MM.1S (cell line): ENCODE data around the gene ANGPTL8.

ENCODE experiments used
- DNase-seq: peaks from one replicate; pipeline ENCODE4 v3.0.0-alpha.2; 2015
- H2AFZ ChIP-seq: fragments of 300-600 bp; sonication (generic); 2 replicates; pipeline ENCODE4 v1.6.0; 2016; ENCODE audit warnings: antibody characterized with exemption, low read length
- H3F3A ChIP-seq: fragments of 300-600 bp; sonication (generic); 2 replicates; pipeline ENCODE4 v1.6.1; 2016; ENCODE audit warnings: mild to moderate bottlenecking, antibody characterized with exemption, low read length, moderate library complexity, mixed read lengths; ENCODE audit not compliant: insufficient read depth
- H3K27ac ChIP-seq: fragments of 300-600 bp; sonication (generic); 2 replicates; pipeline ENCODE4 v1.5.1; 2016; ENCODE audit warnings: mild to moderate bottlenecking, low read length
- H3K27me3 ChIP-seq: fragments of 300-600 bp; sonication (generic); replicated peaks from 2 replicates; pipeline ENCODE4 v1.6.0; 2016; ENCODE audit warnings: low read length; ENCODE audit not compliant: insufficient read depth
- H3K36me3 ChIP-seq: fragments of 300-600 bp; sonication (generic); replicated peaks from 2 replicates; pipeline ENCODE4 v1.6.1; 2016; ENCODE audit warnings: mild to moderate bottlenecking, low read length, mixed read lengths; ENCODE audit not compliant: insufficient read depth
- H3K4me1 ChIP-seq: fragments of 300-600 bp; sonication (generic); 2 replicates; pipeline ENCODE4 v1.6.1; 2016; ENCODE audit warnings: low read length, mixed read lengths
- H3K4me2 ChIP-seq: fragments of 300-600 bp; sonication (generic); 2 replicates; pipeline ENCODE4 v1.6.0; 2016; ENCODE audit warnings: low read depth, low read length
- H3K4me3 ChIP-seq: fragments of 300-600 bp; sonication (generic); 2 replicates; pipeline ENCODE4 v1.5.1; 2016; ENCODE audit warnings: low read length, mixed read lengths
- H3K79me2 ChIP-seq: fragments of 300-600 bp; sonication (generic); 2 replicates; pipeline ENCODE4 v1.6.1; 2016; ENCODE audit warnings: mixed run types, low read length, mixed read lengths
- H3K9ac ChIP-seq: fragments of 300-600 bp; sonication (generic); 2 replicates; pipeline ENCODE4 v1.6.1; 2016; ENCODE audit warnings: low read length, mixed read lengths
- H3K9me2 ChIP-seq: fragments of 300-600 bp; sonication (generic); replicated peaks from 2 replicates; pipeline ENCODE4 v1.6.1; 2016; ENCODE audit warnings: mild to moderate bottlenecking, low read length, mixed read lengths; ENCODE audit not compliant: insufficient read depth
- H3K9me3 ChIP-seq: fragments of 300-600 bp; sonication (generic); replicated peaks from 2 replicates; pipeline ENCODE4 v1.6.1; 2016; ENCODE audit warnings: mild to moderate bottlenecking, low read length, mixed read lengths; ENCODE audit not compliant: insufficient read depth
- H4K20me1 ChIP-seq: fragments of 300-600 bp; sonication (generic); 2 replicates; pipeline ENCODE4 v1.6.1; 2016; ENCODE audit warnings: mild to moderate bottlenecking, low read length, moderate library complexity, mixed read lengths; ENCODE audit not compliant: insufficient read depth
- EZH2 ChIP-seq: fragments of 300-600 bp; sonication (generic); optimal IDR thresholded peaks from 2 replicates; pipeline ENCODE3; 2017; ENCODE audit warnings: low read depth, mild to moderate bottlenecking, antibody characterized with exemption, low read length, mixed read lengths
- EZH2phosphoT487 ChIP-seq: fragments of 300-600 bp; sonication (generic); IDR thresholded peaks from 2 replicates; pipeline ENCODE4 v1.6.1; 2018; ENCODE audit warnings: antibody characterized with exemption, low read length
- TF ChIP-seq, protein P1 (sequence below): fragments of 300-600 bp; sonication (generic); IDR thresholded peaks from 2 replicates; pipeline ENCODE4 v1.5.1; 2016; ENCODE audit warnings: antibody characterized with exemption, low read length, mixed read lengths

The ANGPTL8 gene

DNA sequence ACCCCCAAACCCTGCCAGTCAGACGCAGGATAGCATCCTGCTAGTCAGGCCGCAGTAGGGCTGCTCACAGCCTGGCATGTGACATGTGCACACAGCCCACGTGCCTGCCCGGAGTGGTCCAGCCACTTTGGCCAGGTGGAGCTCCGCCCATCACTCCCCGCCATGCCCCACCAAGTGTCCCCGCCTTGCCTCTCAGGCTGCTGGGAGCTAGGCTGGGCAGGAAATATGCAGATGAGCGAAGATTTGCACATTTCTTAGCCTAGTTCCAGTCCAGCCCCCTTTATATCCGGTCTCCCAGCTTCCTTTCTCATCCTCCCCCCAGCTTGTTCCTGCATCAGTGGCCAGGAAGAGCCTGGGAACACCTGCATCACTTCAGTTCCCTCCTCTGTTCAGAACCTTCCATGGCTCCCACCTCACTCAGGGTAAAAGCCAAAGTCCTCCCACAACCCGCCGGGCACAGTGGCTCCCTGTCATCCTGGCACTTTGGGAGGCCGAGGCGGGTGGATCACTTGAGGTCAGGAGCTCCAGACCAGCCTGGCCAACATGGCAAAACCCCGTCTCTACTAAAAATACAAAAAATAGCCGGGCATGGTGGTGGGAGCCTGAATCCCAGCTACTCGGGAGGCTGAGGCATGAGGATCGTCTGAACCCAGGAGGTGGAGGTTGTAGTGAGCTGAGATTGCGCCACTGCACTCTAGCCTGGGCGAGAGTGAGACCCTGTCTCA is 25.2 kb downstream of the ANGPTL8 start:
- no peaks in the 10 kb centered on the region for H3K36me3 ChIP-seq
- H3K9me3 ChIP-seq: no peaks in the 10 kb centered on the region
- H3K27me3 ChIP-seq: peaks cover 84% of the 10 kb centered on the region
- H3F3A ChIP-seq: no peaks in the 10 kb centered on the region
- no peak overlapping the region for H2AFZ ChIP-seq
- H3K27ac ChIP-seq: no peak overlapping the region
- no peaks in the 10 kb centered on the region for H3K79me2 ChIP-seq
- H3K9ac ChIP-seq: no peak overlapping the region
- DNase-seq: no peak
- no peaks in the 10 kb centered on the region for H3K4me1 ChIP-seq
- H4K20me1 ChIP-seq: no peaks in the 10 kb centered on the region
- TF ChIP-seq, protein P1, sequence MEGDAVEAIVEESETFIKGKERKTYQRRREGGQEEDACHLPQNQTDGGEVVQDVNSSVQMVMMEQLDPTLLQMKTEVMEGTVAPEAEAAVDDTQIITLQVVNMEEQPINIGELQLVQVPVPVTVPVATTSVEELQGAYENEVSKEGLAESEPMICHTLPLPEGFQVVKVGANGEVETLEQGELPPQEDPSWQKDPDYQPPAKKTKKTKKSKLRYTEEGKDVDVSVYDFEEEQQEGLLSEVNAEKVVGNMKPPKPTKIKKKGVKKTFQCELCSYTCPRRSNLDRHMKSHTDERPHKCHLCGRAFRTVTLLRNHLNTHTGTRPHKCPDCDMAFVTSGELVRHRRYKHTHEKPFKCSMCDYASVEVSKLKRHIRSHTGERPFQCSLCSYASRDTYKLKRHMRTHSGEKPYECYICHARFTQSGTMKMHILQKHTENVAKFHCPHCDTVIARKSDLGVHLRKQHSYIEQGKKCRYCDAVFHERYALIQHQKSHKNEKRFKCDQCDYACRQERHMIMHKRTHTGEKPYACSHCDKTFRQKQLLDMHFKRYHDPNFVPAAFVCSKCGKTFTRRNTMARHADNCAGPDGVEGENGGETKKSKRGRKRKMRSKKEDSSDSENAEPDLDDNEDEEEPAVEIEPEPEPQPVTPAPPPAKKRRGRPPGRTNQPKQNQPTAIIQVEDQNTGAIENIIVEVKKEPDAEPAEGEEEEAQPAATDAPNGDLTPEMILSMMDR: no peak
- TF ChIP-seq EZH2phosphoT487: no peak
- no peak for TF ChIP-seq EZH2
- H3K4me2 ChIP-seq: no peak overlapping the region
- no peaks in the 10 kb centered on the region for H3K9me2 ChIP-seq
- no peak overlapping the region for H3K4me3 ChIP-seq

DNA sequence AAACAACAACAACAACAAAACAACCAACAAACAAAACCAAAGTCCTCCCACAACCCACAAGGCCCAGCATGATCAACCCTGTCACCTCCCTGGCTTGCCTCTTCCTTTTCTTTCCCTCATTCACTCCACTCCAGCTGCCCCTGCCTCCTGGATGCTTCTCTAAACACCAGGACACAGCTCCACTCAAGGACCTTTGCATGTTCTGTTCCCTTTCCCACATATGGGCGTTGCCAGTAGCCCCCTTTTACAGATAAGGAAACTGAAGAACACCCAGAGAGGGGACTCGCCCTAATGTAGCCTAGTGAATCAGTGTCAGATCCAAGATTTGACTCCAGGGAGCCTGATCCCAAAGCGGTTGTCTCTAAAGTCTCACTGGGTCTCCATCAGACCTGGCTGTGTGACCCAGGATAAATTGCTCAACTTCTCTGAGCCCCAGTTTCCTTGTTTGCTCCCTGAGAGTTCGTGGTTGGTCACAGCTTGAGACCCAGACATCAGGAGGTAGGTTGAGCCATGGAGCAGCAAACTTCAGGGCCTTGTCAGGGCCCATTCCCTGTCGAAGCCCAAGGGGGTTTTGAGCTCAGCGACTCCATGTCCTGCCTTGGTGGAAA is 25.9 kb downstream of the ANGPTL8 start:
- Histone ChIP-seq H3K9me2 (no peaks in the 10 kb centered on the region), H3K36me3 (no peaks in the 10 kb centered on the region), H3K4me1 (no peaks in the 10 kb centered on the region), H3K27ac (no peak overlapping the region), H2AFZ (no peak overlapping the region), H3K79me2 (no peaks in the 10 kb centered on the region), H3K4me3 (no peak overlapping the region), H3K4me2 (no peak overlapping the region), H3K27me3 (peaks cover 82% of the 10 kb centered on the region), H3K9me3 (no peaks in the 10 kb centered on the region), H3F3A (no peaks in the 10 kb centered on the region), H4K20me1 (no peaks in the 10 kb centered on the region), H3K9ac (no peak overlapping the region)
- DNase-seq: no peak
- no peak for TF ChIP-seq EZH2phosphoT487
- TF ChIP-seq EZH2: no peak
- TF ChIP-seq, protein P1: no peak

DNA sequence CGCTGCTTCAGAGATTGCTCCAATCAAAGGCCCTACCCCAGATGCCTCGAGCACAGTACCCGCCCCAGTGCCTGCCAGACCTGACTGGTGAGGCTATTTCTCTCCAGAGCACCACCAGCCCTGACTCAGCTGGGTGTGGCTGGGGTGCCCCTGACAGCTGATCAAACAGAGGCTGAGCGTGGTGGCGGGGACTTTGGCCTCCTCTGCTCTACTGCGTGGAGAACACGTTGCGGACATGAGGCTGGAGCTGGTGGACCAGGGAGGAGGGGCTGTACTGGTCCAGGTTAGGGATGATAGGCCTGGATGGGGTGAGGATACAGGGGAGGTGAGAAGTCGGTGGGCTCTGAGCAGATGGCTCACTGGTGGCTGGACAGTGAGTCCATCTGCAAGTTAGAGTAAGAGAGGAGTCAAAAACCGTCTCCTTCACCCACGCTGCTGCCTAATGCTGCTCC is 26.4 kb downstream of the ANGPTL8 start:
- Histone ChIP-seq H2AFZ (no peak overlapping the region), H3K79me2 (no peaks in the 10 kb centered on the region), H3K27ac (no peak overlapping the region), H3K4me1 (no peaks in the 10 kb centered on the region), H3K9me3 (no peaks in the 10 kb centered on the region), H3K9ac (no peak overlapping the region), H3K27me3 (peaks cover 85% of the 10 kb centered on the region), H3F3A (no peaks in the 10 kb centered on the region), H3K9me2 (no peaks in the 10 kb centered on the region), H3K4me3 (no peak overlapping the region), H4K20me1 (no peaks in the 10 kb centered on the region), H3K4me2 (no peak overlapping the region), H3K36me3 (no peaks in the 10 kb centered on the region)
- TF ChIP-seq EZH2: no peak
- TF ChIP-seq, protein P1: no peak
- no peak for TF ChIP-seq EZH2phosphoT487
- no peak for DNase-seq
